SK-N-SH (cell line): ENCODE results near the gene ZKSCAN5.

Source experiments
- CTCF ChIP-seq: fragments of 200-600 bp; sonication (generic); IDR thresholded peaks from 2 replicates; pipeline ENCODE4 v1.6.1; 2017; ENCODE audit warnings: antibody characterized with exemption, mild to moderate bottlenecking, moderate library complexity
- MXI1 ChIP-seq: IDR thresholded peaks from 2 replicates; pipeline ENCODE4 v1.6.1; 2012; ENCODE audit warnings: mild to moderate bottlenecking, low read depth, low read length, improper control_type of control experiment
- REST ChIP-seq: IDR thresholded peaks from 2 replicates; pipeline ENCODE4 v1.6.1; 2012; ENCODE audit warnings: mild to moderate bottlenecking, low read depth, low read length, moderate library complexity
- SIN3A ChIP-seq: IDR thresholded peaks from 2 replicates; pipeline ENCODE4 v1.6.1; 2012; ENCODE audit warnings: low read depth, mild to moderate bottlenecking, low read length, moderate library complexity, borderline replicate concordance

GRCh38 chr7:99553039-99553438, 48.6 kb downstream of the ZKSCAN5 start:
- no peak for TF ChIP-seq SIN3A
- no peak for TF ChIP-seq CTCF
- no peak for TF ChIP-seq MXI1
- no peak for TF ChIP-seq REST
